ENCODE measurements around the gene WDR91. TPM values are rescaled to one million over a fixed set of nuclear protein-coding genes. Genes with fewer than 3 reads are reported as not detected.
A peak's percentile ranks its signal among the peaks of the same experiment; 100 is the strongest.

Gene WDR91
- total RNA-seq, 1 donor from 2014 or later: 15.0 TPM

GRCh38 chr7:135169141-135169963 is 42.0 kb downstream of the WDR91 start:
- H3K9me3 Mint-ChIP-seq: no peaks in the 10 kb centered on the region
- H3K27ac Mint-ChIP-seq: peak overlapping the region; percentile 95
- peaks cover 40% of the 10 kb centered on the region for H3K4me1 Mint-ChIP-seq
- peaks cover 20% of the 10 kb centered on the region for H3K36me3 Mint-ChIP-seq
- H3K4me3 Mint-ChIP-seq: peak overlapping the region; percentile 90
- no peaks in the 10 kb centered on the region for H3K27me3 Mint-ChIP-seq (ENCODE audit: low read depth)
- TF ChIP-seq CTCF (IDR thresholded peaks at IDR 0.05; ENCODE audit: unreplicated experiment): no peak
- DNase-seq (ENCODE audit: low spot score in 2 of 2, unreplicated experiment in 2 of 2): peak in 1 of 2 experiments; percentile 35

- Mint-ChIP-seq H3K27ac (no peak overlapping the region), H3K36me3 (peaks cover 26% of the 10 kb centered on the region), H3K9me3 (no peaks in the 10 kb centered on the region), H3K4me3 (peak overlapping the region; percentile 90), H3K27me3 (ENCODE audit: low read depth) (no peaks in the 10 kb centered on the region), H3K4me1 (peaks cover 40% of the 10 kb centered on the region)
- TF ChIP-seq CTCF (IDR thresholded peaks at IDR 0.05; ENCODE audit: unreplicated experiment): no peak
- peak in 1 of 2 experiments; percentile 24 for DNase-seq (ENCODE audit: low spot score in 2 of 2, unreplicated experiment in 2 of 2)
Observed at GRCh38 chr7:135168489-135169140, 42.7 kb downstream of the WDR91 start.

- peaks cover 27% of the 10 kb centered on the region for H3K36me3 Mint-ChIP-seq
- H3K27me3 Mint-ChIP-seq (ENCODE audit: low read depth): no peaks in the 10 kb centered on the region
- DNase-seq (ENCODE audit: low spot score in 2 of 2, unreplicated experiment in 2 of 2): no peak
- no peak for TF ChIP-seq CTCF (IDR thresholded peaks at IDR 0.05; ENCODE audit: unreplicated experiment)
- H3K27ac Mint-ChIP-seq: no peak overlapping the region
- H3K4me1 Mint-ChIP-seq: peaks cover 40% of the 10 kb centered on the region
- peak overlapping the region; percentile 24 for H3K4me3 Mint-ChIP-seq
- H3K9me3 Mint-ChIP-seq: peaks cover under 1% of the 10 kb centered on the region
Observed at GRCh38 chr7:135168001-135168400, 43.3 kb downstream of the WDR91 start.

GRCh38 chr7:135167365-135167917 is 43.9 kb downstream of the WDR91 start:
- no peaks in the 10 kb centered on the region for H3K27me3 Mint-ChIP-seq (ENCODE audit: low read depth)
- DNase-seq (ENCODE audit: low spot score in 2 of 2, unreplicated experiment in 2 of 2): no peak
- peaks cover 31% of the 10 kb centered on the region for H3K36me3 Mint-ChIP-seq
- H3K4me1 Mint-ChIP-seq: peaks cover 36% of the 10 kb centered on the region
- H3K27ac Mint-ChIP-seq: no peak overlapping the region
- no peak for TF ChIP-seq CTCF (IDR thresholded peaks at IDR 0.05; ENCODE audit: unreplicated experiment)
- H3K4me3 Mint-ChIP-seq: no peak overlapping the region
- H3K9me3 Mint-ChIP-seq: peaks cover 6% of the 10 kb centered on the region

- no peak overlapping the region for H3K27ac Mint-ChIP-seq
- H3K9me3 Mint-ChIP-seq: peaks cover 9% of the 10 kb centered on the region
- TF ChIP-seq CTCF (IDR thresholded peaks at IDR 0.05; ENCODE audit: unreplicated experiment): no peak
- no peak for DNase-seq (ENCODE audit: low spot score in 2 of 2, unreplicated experiment in 2 of 2)
- no peaks in the 10 kb centered on the region for H3K27me3 Mint-ChIP-seq (ENCODE audit: low read depth)
- H3K4me3 Mint-ChIP-seq: no peak overlapping the region
- peaks cover 27% of the 10 kb centered on the region for H3K4me1 Mint-ChIP-seq
- peaks cover 37% of the 10 kb centered on the region for H3K36me3 Mint-ChIP-seq
Observed at GRCh38 chr7:135166338-135166990, 44.9 kb downstream of the WDR91 start.
